ENCODE results near the gene C1QTNF12.

GRCh38 chr1:1204425-1204920 is 42.0 kb downstream of the C1QTNF12 start:
- TF ChIP-seq CTCF (IDR thresholded peaks at IDR 0.05; ENCODE audit: control extremely low read depth in 1 of 3, insufficient read depth in 1 of 3, low read depth in 1 of 3, low read length in 3 of 3) (no peak), TAF1 (IDR thresholded peaks at IDR 0.05; ENCODE audit: low read depth, low read length) (no peak), MAFK (IDR thresholded peaks at IDR 0.05; ENCODE audit: low read depth, low read length) (no peak), SRF (IDR thresholded peaks at IDR 0.05; ENCODE audit: low read depth, low read length) (no peak), HDAC2 (IDR thresholded peaks at IDR 0.05; ENCODE audit: borderline replicate concordance in 1 of 2, low read depth in 2 of 2, low read length in 2 of 2) (no peak), EZH2 (IDR thresholded peaks at IDR 0.05; ENCODE audit: low read depth, low read length, severe bottlenecking) (no peak), KDM1A (IDR thresholded peaks at IDR 0.05; ENCODE audit: borderline replicate concordance, low read length) (no peak), BRCA1 (IDR thresholded peaks at IDR 0.05; ENCODE audit: low read depth, low read length) (no peak), JUN (IDR thresholded peaks at IDR 0.05; ENCODE audit: low read depth, low read length) (no peak), EP300 (IDR thresholded peaks at IDR 0.05; ENCODE audit: borderline replicate concordance in 1 of 2, low read depth in 2 of 2, low read length in 2 of 2) (no peak)
- TF ChIP-seq, protein P1, sequence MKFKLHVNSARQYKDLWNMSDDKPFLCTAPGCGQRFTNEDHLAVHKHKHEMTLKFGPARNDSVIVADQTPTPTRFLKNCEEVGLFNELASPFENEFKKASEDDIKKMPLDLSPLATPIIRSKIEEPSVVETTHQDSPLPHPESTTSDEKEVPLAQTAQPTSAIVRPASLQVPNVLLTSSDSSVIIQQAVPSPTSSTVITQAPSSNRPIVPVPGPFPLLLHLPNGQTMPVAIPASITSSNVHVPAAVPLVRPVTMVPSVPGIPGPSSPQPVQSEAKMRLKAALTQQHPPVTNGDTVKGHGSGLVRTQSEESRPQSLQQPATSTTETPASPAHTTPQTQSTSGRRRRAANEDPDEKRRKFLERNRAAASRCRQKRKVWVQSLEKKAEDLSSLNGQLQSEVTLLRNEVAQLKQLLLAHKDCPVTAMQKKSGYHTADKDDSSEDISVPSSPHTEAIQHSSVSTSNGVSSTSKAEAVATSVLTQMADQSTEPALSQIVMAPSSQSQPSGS (IDR thresholded peaks at IDR 0.05; ENCODE audit: low read length): no peak
